HuH-7 (cell line): ENCODE data around the gene MAEL.
A peak's percentile ranks its signal among the peaks of the same experiment; 100 is the strongest.

Source experiments
- DNase-seq: peaks from one replicate; pipeline ENCODE4 v3.0.0; 2011; ENCODE audit warnings: low spot score

The MAEL gene

DNA sequence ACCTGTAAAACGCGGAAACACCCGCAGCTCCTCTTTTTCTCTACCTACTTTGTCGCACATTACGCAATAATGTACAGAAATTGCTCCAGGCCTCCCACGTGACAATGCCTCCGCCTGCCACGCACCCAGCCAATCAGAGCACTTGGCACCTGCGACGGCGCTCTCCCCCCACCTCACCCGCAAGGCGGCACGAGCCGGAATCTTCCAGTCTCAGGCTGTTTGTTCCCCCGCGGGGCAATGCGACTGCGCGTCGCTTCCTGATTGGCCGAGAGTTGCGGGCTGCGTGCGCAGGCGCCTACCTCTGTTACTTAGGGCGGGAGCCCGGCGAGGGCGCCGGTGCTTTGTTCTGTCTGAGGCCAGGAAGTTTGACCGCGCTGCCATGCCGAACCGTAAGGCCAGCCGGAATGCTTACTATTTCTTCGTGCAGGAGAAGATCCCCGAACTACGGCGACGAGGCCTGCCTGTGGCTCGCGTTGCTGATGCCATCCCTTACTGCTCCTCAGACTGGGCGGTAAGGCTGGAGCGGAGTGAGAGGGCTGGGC lies at the start of gene MAEL:
MAEL (plus strand) TSS at position 307 of the 542 bp plus-strand sequence; CDS start at position 380, 73 bp downstream.
- DNase-seq: no peak

DNA sequence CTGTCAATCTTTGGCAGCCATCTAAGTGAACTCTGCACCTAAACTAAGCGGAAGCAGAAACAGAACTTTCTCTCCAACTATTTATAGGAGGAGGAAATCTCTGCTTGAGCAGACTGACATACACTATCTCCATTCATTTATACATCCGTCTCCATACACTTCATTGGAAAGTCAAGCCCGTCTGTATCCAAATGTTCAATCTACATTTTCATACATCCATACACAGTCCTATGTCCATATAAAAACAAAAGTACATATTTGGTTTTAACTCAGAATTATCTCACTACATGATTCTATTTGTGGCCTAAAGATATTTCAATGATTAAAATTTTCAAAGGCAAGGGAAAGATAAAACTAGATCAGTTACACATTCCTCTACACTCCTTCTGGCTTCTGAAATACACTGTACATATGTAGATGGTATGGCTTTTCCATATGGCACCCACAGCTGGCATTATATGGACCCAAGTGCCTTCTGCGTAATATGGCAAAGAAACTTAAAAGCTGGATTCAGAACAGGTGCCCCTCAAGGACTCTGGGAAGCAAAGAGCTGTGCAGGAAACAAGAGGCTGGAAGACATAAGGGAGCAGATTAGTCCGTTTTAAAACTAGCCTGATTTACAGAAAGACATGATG lies 49.2 kb upstream of the MAEL start:
- no peak for DNase-seq

DNA sequence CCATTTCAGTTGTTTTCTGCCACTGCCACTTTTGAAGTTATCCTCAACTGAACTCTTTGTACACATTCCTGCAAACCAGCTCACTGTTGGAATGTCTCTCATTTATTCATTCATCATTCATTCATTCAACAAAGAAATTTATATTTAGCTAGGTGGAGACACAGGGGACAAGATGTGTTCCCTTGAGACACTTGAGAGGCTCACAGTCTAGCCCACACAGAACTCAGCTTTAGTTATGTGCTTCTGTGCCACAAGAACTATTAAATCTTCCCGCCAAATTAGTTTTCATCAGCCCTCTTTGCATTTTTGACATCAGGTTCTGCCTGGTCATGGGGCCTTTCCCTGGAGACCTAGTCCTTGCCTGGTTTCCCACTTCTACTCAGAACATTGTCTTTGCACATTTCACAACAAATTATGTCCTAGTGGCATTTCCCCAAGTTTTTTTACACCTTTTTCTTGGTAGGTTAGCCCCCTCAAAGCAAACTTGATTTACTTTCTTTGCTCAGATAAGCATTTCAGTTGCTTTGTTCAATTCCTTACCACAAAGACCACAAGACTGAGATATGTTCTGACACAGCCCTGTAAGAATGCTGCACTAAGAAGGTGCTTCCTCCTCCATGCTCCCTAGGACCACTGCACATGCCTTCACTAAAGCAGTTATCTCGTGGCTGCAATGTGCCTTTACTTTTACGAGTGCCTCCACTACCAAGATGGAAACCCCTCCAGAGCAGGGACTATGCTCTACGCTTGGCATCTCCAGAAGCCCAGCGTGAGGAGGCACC lies 44.7 kb upstream of the MAEL start:
- no peak for DNase-seq

DNA sequence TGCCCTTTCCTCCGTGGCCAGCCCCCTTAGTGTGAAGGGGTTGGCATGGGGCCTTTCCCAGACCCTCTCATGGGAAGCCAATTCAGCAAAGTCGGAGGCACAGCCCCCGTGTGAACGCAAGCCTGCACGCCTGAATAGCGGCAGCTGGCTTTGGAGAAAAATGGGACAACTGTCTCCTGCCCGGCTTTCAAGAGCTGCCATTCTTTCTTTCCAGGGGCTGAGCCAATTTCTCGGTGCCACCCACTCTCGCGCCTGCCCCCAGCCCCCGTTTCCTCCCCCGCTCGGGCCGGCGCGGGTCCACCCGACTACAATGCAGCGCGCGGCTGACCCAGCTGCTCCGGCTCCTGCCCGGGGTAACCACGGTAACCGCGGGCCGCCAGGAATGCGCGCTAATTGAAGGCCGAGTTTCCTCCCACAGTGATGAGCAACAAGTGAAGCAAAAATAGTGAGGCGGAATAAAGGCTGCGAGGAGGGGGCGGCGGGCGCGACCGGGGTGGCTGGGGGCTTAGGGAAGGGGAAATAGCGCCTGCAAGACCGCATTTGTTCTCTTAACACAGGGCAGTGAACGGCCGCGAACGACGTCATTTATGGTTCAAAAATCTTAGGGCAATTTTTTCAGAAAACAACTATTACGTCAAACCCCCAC lies 41.6 kb upstream of the MAEL start:
- DNase-seq: no peak

DNA sequence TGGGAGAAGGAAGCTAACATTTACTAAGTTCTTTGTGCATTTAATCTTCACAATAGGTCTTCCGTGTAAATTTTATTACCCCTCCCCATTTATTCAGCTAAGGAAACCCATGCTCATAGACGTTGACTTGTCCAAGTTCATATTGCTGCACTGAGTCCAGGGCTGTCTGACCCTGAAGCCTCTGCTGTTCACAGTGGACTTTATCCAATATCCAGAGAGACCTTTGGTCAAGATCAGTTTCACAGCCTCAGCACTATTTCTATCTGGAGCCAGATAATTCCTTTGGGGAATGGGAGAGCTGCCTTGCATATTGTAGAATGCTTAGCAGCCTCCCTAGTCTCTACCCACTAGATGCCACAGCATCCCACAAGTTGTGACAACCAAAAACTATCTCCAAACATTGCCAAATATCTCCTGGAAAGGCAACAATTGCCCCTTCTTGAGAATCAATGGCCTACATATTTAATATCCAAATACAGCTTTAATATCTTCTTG lies 40.2 kb upstream of the MAEL start:
- no peak for DNase-seq

DNA sequence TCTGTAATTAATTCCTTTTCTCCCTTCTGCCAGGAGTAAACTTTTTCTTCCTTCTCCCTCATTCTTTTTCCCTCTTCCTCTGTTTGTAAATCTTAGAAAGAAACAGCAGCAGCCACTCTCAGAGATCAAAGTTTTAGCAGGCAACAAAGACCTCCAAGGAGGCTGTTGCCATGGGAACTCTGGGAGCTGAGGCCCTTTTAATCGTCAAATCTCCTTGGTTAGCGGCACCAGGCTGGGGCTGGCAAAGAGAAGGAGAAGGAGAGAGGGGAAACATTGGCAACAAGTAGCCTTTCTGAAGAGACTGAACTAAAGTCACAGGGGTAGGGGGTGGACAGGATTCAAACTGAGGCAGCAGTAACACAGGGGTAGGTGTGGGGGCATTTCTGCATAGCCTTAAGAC lies 38.9 kb upstream of the MAEL start:
- DNase-seq: no peak

DNA sequence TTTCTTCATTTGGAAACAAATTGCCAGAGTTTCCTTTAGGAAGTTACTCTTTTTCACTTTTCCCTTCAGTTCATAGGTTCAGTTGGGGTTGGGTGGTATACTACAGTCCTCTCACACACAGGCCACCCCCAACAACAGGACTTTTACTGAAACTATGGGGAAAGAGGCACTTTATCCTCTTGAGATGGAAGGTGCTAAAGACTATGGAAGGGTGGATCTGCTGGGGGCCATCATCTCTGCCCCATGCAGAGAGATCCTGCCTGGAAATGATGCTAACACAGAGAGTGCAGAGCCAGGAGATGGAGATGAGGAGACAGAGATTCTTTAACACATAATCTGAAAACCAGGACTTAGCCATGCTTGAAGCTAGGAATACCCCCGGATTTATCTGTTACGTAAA lies 38.0 kb upstream of the MAEL start:
- DNase-seq: no peak

DNA sequence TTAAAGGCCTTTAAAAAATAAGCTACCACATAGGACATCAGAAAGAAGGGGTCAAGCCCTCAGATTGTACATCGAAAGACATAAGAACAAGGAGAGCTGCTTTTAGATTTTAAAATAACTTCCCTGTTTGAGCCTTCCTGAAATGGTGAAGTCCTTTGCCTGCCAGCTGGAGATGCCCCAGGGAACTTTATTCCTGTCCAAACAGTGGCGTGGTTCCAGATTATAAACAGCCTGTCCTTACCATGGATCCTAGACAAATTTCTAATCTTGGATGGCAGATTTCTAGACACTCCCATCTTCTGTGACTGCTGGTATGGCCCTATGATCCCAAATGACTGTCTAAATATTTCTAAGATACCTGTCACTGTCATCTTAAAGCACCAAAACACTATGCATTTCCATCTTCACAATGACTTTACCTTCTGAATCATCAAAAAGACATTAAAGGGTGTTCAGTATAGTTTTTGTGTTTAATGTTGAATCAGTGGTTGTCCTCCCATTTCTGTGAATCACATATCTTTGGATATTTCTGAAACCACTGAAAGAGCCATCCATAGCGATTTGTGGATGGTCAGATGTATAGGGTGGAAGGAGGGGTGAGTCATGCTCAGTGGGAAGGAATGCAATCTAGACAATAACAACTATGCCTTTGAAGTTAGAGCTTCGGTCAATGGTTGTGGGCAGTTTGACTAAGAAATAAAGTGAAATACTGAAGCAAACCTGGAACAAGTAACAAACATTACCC lies 36.9 kb upstream of the MAEL start:
- DNase-seq: no peak

DNA sequence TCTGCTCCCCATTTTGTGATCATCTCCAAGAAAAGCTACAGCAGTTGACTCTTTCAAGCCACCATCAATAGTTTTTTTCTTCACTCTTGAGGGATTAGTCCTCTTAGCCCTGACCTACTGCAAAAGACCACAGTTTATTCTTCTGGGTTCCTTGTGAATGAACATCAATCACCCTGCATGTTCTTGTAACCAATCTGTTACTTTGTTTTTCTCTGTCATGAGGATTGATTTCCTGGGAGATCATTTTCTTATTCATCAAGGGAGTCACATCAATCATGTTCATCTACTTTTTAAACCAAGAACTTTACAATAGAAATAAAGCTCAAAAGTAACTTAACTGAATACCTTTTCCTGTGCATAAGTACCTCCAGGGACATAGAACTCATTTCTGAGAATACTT lies 35.6 kb upstream of the MAEL start:
- no peak for DNase-seq

DNA sequence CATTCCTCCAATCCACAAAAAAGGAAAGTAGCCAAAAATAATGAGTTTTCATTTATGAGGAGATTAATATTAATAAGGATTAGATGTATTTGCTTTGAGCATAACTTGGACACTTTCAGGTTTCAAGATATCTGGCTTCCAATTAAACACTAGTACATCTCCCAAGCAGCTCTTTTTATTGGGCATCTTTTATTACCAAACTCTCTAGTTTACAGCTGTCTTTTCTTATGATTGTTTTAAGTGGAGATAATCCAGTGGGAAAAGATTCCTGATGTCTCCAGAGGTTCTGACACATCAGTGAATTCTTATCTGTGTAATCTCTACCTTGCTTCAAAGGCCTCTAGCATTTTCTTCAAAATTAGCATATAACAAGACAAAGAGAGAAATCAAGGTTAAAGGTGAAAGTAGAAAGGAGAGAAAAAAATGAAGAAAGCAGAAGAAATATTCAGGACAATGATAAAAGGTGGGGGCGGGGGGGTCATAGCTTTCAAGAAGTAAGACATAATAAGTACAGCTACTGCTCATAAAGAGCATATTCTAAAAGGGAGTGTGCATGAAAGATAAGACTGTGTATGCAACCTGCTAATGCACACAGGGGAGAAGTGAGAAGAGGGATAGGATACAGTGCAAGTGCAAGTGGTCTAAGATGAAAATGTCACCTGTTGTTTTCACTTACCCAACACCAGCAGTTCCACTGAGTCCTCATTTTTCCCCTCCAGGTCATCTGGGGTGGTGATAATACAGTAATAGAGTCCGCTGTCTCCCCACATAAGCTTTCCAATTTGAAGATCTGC lies 32.8 kb upstream of the MAEL start:
- DNase-seq: no peak

DNA sequence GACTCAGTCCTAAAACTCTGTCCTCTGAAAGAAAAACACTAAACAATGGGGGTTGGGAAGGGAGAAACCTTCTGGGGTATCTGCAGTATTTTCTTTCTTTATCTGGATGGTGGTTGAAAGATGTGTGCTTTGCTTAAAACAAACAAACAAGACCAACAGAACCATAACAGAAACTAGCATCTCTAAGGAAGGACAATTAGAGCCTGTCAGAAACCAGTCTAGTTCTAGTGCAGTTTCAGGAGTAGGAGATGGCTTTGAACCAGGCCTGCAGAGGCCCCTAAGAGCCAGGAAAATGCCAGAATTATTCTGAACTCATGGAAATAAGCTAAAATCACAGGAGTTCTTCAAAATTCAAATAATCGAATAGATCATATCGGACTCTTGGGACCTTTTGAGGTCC lies 32.2 kb upstream of the MAEL start:
- DNase-seq: no peak

DNA sequence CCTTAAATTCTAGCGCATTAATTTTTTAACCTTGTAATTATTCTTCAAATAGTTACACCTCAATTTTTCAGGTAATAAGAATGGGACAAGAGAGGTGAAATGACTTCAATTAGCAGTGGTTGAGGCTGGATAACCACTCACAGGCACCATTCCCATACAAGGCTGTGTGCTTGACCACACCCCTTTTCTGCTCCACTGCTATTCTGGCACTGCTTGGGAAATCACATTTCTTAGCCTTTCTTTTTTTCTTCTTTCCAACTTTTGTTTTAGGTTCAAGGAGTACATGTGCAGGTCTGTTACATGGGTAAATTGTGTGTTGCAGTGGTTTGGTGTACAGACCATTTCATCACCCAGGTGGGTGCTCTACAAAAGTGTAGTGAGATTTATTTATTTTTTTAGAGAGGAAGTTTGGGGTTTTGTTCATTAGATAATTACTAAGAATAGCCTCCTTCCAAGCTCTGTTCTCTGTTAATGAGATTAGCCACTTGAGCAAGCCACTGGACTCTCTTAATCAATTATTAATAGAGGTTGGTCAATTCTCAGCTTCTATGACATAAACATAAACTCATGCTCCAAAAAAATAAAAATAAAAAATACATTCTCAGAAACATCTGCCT lies 28.1 kb upstream of the MAEL start:
- DNase-seq: no peak

DNA sequence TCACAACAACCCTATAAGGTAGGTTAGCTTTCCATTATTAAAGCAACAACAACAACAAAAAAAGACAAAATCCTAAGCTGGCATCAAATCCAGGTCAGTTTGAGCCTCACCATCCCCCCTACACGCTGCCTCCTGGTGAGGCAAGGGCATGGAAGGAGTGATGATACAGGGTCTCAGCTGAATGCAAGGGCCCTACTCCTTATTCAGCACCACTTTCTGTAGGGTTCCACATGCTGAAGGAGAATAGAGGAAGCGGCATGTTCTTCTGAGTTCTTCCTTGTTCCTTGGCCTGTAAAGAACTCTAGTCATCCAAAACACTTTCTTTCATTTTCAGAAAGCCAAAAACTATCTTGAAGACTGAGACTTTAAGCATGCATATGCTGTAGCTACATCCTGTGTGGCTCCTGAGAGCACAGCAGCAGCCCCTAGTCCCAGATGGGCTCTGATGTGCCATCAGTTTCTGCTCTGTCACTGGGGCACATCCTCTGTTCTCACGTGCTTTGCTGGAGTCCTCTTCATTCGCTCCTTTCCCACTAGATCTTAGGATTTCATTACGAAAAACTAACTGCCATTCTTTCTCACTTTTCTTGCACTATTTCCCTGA lies 19.9 kb upstream of the MAEL start:
- DNase-seq: no peak

DNA sequence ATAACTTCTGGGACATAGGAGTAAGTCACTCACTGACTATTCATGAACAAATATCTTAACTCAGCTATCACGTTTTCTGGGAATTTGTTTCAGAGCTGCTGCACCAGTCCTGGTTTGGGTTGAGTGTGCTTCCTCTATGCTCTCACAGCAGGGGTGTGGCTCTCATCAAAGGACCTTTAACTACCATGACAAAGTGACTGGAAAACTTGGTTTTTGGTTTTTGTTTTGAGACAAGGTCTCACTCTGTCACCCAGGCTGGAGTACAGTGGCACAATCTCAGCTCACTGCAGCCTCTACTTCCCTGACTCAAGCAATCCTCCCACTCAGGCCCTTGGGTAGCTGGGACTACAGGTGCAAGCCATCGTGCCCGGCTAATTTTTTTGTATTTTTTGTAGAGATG lies 17.8 kb upstream of the MAEL start:
- DNase-seq: no peak

DNA sequence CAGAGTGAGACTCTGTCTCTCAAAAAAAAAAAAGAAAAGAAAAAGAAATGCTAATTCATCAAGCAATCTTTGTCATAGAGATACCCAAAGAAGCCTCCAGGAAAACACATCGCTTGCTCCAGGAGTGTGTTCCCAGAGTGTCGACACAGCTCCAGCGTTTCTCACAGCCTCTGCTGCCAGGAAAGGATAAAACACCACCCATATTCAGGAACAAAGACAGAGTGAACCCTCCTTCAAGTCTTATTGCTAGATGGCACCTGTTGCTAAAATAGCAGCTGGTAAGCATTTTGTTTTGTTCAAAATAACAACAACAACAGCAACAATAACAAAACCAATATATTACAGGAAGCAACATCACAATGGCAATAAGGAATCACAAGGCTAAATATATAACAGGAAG lies 16.9 kb upstream of the MAEL start:
- DNase-seq: no peak

DNA sequence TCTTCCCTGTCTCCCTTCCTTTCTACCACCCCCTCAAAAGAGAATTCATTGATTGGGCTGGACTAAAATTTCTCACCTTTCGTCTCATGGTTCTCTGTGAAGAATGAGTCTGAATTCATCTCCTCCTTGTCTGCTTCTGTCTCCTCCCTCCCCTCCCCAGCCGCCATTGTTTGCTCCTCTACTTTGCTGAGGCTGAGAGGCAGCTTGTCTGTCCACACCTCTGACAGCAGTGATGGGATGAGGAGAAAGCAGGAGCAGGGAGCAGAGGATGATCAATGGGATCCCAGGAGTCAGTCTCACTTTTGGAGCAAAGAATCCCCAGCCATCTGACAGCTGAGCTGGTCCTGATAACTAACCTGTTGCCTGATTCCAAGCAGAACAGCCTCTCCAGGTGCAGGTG lies 16.3 kb upstream of the MAEL start:
- no peak for DNase-seq

DNA sequence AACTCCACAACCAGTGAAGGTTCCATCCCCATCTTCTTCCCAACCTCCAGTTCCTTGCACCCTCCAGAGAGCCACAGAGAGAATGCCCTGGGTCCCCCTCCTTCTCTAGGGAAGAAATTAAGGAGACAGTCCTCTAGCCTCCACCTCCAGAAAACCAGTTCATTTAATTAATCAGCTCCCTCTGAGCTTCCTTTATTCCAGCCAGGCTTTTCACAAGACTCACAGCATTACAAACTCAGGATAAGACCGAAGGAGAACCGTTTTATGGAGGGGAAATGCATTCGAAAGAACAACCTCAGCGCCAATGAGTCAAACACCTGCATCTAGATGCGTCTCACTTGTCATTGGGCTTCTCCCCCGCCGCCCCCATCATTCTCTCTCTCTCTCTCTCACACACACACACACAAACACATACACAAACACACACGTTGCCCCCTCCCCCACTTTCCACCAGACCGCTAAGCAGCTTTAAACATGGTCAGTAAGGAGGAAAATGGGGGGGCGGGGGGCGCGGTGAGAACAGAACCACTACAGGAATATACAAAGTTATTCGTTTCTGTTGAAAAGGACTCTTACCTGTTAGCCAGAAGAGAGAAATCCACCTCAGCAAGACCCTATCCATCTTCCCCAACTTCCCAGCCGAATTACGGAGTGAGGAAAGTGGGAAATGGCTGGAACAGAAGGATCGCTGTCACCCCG lies 14.3 kb upstream of the MAEL start:
- peak; percentile 38 for DNase-seq

DNA sequence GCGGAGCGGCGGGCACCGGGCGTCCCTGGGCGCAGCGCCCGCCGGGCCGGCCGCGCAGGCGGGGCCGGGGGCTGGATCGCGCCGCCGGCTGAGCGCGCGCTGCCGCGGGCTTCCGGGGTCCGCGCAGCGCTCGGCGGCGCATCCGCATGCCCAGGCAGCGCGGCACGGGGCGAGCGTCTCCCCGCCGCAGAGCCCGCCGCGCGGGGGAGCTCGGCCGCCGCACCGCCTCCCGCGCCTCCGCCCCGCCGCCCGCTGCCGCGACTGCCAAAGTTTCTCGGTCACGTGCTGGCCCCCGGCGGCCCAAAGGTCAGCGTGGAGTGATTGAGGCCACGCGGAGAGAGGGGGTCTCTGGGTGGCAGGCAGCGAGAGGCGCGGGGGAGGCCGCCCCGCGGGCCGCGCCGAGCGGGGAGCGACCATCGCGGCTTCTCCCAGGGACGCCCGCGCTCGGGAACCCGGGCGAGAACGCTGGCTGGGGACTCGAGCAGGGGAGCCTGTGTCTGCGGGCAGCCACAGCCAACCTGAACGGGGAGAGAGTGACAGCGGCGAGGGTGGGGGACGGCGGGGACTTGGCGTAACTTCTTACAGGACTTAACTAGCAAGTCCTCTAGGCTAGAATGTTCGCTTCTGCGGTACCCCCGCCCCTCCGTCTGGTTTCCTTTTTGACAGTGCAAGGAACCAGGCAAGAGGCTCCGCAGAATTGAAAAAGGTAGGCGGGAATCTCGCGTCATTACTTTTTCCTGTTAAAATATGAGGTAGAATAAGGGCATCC lies 13.5 kb upstream of the MAEL start, which contains the start of gene ILDR2:
ILDR2 (minus strand) TSS at position 180 of the 769 bp plus-strand sequence. CDS start 272 bp downstream, outside the sequence.
- peak; percentile 47 for DNase-seq

DNA sequence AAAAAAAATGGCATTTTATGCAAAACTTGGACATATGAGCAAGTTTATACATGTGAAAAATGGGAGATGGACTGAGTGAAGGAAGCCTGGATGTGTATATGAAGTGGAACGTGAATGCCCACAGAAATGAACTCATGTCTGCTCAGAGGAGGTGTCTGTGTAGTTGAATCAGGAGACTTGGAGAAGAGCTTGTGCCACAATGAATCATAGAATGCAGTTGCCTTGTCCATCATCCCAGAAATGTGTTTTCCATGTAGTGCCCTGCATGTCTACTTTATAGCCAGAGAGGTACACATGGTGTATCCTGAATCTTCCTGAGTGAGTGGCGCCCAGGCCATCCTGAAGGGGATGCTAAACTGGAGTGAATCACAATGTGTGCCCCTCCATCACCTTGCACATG lies 11.1 kb upstream of the MAEL start:
- DNase-seq: no peak
